ENCODE results near the gene ACP2. TPM values are rescaled to one million over a fixed set of nuclear protein-coding genes. Genes with fewer than 3 reads are reported as not detected.

The ACP2 gene
- total RNA-seq, 1 donor: 32.2 TPM

- Histone ChIP-seq H3K4me1 (ENCODE audit: insufficient read depth, low read length) (peaks cover 39% of the 10 kb centered on the region), H3K36me3 (ENCODE audit: insufficient read depth, low read length) (no peaks in the 10 kb centered on the region), H3K27ac (ENCODE audit: low read depth, low read length) (no peak overlapping the region), H3K4me3 (ENCODE audit: insufficient read depth, low read length) (no peak overlapping the region), H2AFZ (ENCODE audit: low read length) (no peak overlapping the region), H3K9me3 (ENCODE audit: low read depth, low read length) (no peaks in the 10 kb centered on the region), H3K4me2 (ENCODE audit: insufficient read depth, low read length) (no peak overlapping the region), H3K79me2 (ENCODE audit: insufficient read depth, low read length) (peaks cover 7% of the 10 kb centered on the region), H3K27me3 (ENCODE audit: insufficient read depth, low read length) (no peaks in the 10 kb centered on the region), H4K20me1 (ENCODE audit: insufficient read depth, low read length) (no peaks in the 10 kb centered on the region)
- no peak for DNase-seq (ENCODE audit: insufficient read length, low spot score, missing footprints)
- no peak for TF ChIP-seq CTCF (IDR thresholded peaks at IDR 0.05; ENCODE audit: extremely low read depth, low read depth, low read length)
Measured at GRCh38 chr11:47256374-47256773, 7.8 kb upstream of the ACP2 start.

GRCh38 chr11:47254386-47254785 is 5.8 kb upstream of the ACP2 start:
- no peaks in the 10 kb centered on the region for H3K9me3 ChIP-seq (ENCODE audit: low read depth, low read length)
- no peak for DNase-seq (ENCODE audit: insufficient read length, low spot score, missing footprints)
- H3K4me2 ChIP-seq (ENCODE audit: insufficient read depth, low read length): peak overlapping the region; percentile 55
- TF ChIP-seq CTCF (IDR thresholded peaks at IDR 0.05; ENCODE audit: extremely low read depth, low read depth, low read length): no peak
- no peaks in the 10 kb centered on the region for H3K36me3 ChIP-seq (ENCODE audit: insufficient read depth, low read length)
- peaks cover 14% of the 10 kb centered on the region for H3K79me2 ChIP-seq (ENCODE audit: insufficient read depth, low read length)
- no peaks in the 10 kb centered on the region for H3K27me3 ChIP-seq (ENCODE audit: insufficient read depth, low read length)
- peak overlapping the region; percentile 33 for H3K4me3 ChIP-seq (ENCODE audit: insufficient read depth, low read length)
- no peaks in the 10 kb centered on the region for H4K20me1 ChIP-seq (ENCODE audit: insufficient read depth, low read length)
- peaks cover 40% of the 10 kb centered on the region for H3K4me1 ChIP-seq (ENCODE audit: insufficient read depth, low read length)
- H3K27ac ChIP-seq (ENCODE audit: low read depth, low read length): peak overlapping the region; percentile 73
- peak overlapping the region; percentile 66 for H2AFZ ChIP-seq (ENCODE audit: low read length)

GRCh38 chr11:47253660-47254059 is 5.0 kb upstream of the ACP2 start:
- H3K4me2 ChIP-seq (ENCODE audit: insufficient read depth, low read length): no peak overlapping the region
- DNase-seq (ENCODE audit: insufficient read length, low spot score, missing footprints): no peak
- H3K4me1 ChIP-seq (ENCODE audit: insufficient read depth, low read length): peaks cover 38% of the 10 kb centered on the region
- H3K27me3 ChIP-seq (ENCODE audit: insufficient read depth, low read length): no peaks in the 10 kb centered on the region
- peaks cover 21% of the 10 kb centered on the region for H3K79me2 ChIP-seq (ENCODE audit: insufficient read depth, low read length)
- no peaks in the 10 kb centered on the region for H3K36me3 ChIP-seq (ENCODE audit: insufficient read depth, low read length)
- no peaks in the 10 kb centered on the region for H4K20me1 ChIP-seq (ENCODE audit: insufficient read depth, low read length)
- no peaks in the 10 kb centered on the region for H3K9me3 ChIP-seq (ENCODE audit: low read depth, low read length)
- H3K4me3 ChIP-seq (ENCODE audit: insufficient read depth, low read length): no peak overlapping the region
- H2AFZ ChIP-seq (ENCODE audit: low read length): no peak overlapping the region
- peak overlapping the region; percentile 73 for H3K27ac ChIP-seq (ENCODE audit: low read depth, low read length)
- TF ChIP-seq CTCF (IDR thresholded peaks at IDR 0.05; ENCODE audit: extremely low read depth, low read depth, low read length): no peak

- Histone ChIP-seq H4K20me1 (ENCODE audit: insufficient read depth, low read length) (no peaks in the 10 kb centered on the region), H3K4me3 (ENCODE audit: insufficient read depth, low read length) (no peak overlapping the region), H3K27ac (ENCODE audit: low read depth, low read length) (no peak overlapping the region), H3K79me2 (ENCODE audit: insufficient read depth, low read length) (peaks cover 40% of the 10 kb centered on the region), H3K36me3 (ENCODE audit: insufficient read depth, low read length) (peaks cover 5% of the 10 kb centered on the region), H3K4me1 (ENCODE audit: insufficient read depth, low read length) (peaks cover 32% of the 10 kb centered on the region), H3K4me2 (ENCODE audit: insufficient read depth, low read length) (no peak overlapping the region), H3K9me3 (ENCODE audit: low read depth, low read length) (no peaks in the 10 kb centered on the region), H2AFZ (ENCODE audit: low read length) (no peak overlapping the region), H3K27me3 (ENCODE audit: insufficient read depth, low read length) (no peaks in the 10 kb centered on the region)
- TF ChIP-seq CTCF (IDR thresholded peaks at IDR 0.05; ENCODE audit: extremely low read depth, low read depth, low read length): no peak
- DNase-seq (ENCODE audit: insufficient read length, low spot score, missing footprints): no peak
Measured at GRCh38 chr11:47251751-47252150, 3.1 kb upstream of the ACP2 start.

Measured in osteoblast (primary cell).